ENCODE results near the gene GRAP2.
"Not testable (repeated sequence)": the region's sequence is repeated elsewhere in the genome, so short reads cannot be mapped to it uniquely, and the experiment has no call there.

The GRAP2 gene

DNA sequence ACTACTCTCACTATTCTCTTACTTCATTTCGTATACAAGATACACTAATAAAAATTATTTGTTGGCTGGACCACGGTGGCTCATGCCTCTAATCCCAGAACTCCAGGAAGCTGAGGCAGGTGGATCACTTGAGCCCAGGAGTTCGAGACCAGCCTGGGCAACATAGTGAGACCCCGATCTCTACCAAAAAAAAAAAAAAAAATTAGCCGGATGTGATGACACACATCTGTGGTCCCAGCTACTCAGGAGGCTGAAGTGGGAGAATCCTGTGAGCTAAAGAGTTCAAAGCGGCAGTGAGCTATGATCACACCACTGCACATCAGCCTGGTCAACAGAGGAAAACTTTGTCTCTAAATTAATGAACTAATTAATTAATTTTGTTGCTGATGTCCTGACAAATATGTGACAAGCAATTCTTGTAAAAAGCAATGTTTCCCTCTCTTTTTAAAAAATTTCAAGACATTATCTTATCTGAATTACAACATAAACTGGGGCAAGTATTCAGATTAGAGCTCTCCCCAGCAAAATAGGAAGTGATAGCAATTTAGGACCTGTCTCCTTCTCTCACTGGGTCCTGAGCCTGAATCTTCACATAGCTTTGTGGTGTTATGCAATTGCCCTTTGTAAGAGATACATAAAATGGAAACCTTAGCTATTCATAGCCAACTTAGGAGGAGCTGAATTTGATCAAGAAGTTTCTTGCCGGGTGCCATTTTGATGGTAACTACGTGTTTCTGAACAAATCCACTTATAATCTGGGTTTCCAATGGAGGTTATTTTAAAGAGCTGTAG is 41.8 kb downstream of the GRAP2 start:
- H3K9me3 ChIP-seq (ENCODE audit: control insufficient read depth, low read length) = no peaks in the 10 kb centered on the region
- H3K36me3 ChIP-seq (ENCODE audit: control insufficient read depth, insufficient read depth, low read length) = no peaks in the 10 kb centered on the region
- H3K4me1 ChIP-seq (ENCODE audit: control insufficient read depth, insufficient read depth, low read length) = peaks cover 5% of the 10 kb centered on the region
- no peak overlapping the region for H3K4me3 ChIP-seq (ENCODE audit: low read length)
- H3K9ac ChIP-seq (ENCODE audit: low read length) = no peak overlapping the region
- H3K27me3 ChIP-seq (ENCODE audit: control insufficient read depth, insufficient read depth, low read length) = peaks cover 7% of the 10 kb centered on the region

DNA sequence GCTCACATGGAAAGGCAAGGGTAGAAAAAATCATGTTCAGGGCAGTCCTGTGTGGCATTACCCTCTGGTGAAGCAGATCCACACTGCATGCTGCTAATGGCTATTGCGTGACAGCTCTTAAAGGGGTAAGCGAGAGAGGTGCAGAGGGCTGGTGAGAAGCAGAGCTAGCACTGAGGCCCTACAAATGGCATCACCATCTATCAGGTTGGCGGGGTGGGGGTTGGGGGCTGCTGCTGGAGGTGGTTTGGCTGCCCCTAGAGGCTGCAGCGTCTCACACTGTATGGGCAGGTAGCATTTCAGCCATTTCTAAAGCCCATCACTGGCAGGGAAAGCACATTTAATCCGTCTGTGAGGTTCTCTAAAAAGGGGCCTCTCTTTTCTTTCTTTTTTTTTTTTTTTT is 42.5 kb downstream of the GRAP2 start:
- Histone ChIP-seq H3K27me3 (ENCODE audit: control insufficient read depth, insufficient read depth, low read length) (peaks cover 3% of the 10 kb centered on the region), H3K9ac (ENCODE audit: low read length) (no peak overlapping the region), H3K9me3 (ENCODE audit: control insufficient read depth, low read length) (no peaks in the 10 kb centered on the region), H3K4me3 (ENCODE audit: low read length) (no peak overlapping the region), H3K36me3 (ENCODE audit: control insufficient read depth, insufficient read depth, low read length) (no peaks in the 10 kb centered on the region), H3K4me1 (ENCODE audit: control insufficient read depth, insufficient read depth, low read length) (peaks cover 5% of the 10 kb centered on the region)

DNA sequence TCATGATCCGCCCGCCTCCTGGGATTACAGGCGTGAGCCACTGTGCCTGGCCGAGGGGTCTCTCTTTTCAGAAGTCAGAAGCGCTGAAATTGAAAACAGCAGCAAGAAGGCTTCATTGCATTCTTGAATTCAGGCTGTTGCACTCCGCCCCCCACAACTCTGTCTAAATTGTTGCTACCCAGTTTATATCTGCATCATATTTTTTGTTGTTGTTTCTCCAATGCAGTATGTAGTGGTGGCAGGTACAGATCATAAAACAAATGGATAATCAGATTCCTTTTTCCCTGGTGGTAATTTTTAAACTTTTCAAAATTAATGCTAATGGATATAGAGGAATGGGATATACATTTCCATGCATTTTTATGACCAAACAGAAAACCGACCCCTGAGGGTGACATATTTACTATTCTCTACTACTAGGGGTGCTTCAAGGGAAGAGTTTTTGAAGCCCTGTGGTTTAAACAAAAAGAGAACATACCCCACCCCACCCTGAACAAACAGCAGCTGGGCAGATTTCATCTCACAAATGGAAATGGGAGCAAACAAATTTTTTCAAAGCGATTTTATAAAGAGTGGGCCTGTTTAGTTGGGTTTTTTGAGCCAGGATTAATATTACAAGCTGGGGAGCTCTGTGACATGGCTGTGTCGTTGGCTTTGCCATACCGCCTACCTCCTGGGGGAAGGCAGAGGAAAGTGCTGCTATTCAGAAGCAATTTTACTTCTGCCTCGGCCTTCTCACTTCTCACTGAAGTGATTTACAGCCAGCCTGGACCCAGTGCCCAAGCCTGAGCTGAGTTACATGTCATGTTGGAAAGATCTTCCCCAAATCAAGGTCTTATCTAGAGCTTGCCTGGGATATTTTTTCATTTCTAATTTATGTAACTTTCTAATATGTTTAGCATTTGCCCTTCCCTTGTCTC is 43.3 kb downstream of the GRAP2 start:
- Histone ChIP-seq H3K27me3 (ENCODE audit: control insufficient read depth, insufficient read depth, low read length) (no peaks in the 10 kb centered on the region), H3K9me3 (ENCODE audit: control insufficient read depth, low read length) (no peaks in the 10 kb centered on the region), H3K36me3 (ENCODE audit: control insufficient read depth, insufficient read depth, low read length) (no peaks in the 10 kb centered on the region), H3K9ac (ENCODE audit: low read length) (no peak overlapping the region), H3K4me1 (ENCODE audit: control insufficient read depth, insufficient read depth, low read length) (peaks cover 5% of the 10 kb centered on the region), H3K4me3 (ENCODE audit: low read length) (no peak overlapping the region)

DNA sequence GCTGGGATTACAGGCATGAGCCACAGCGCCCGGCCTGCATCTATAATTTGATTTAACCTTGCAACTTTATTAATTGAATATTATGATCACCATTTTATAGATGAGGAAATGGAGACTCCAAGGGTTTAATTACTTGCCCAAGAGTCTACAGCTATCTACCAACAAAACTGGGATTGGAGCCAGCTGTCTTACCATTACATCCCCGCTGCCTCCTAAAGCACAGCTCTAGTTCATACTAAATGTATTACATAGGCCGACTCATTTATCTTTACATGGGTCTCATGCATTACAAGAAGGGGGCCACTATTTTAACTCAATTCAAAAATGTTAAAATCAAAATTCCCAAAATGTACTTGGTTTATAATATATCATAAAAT is 45.2 kb downstream of the GRAP2 start:
- H3K4me1 ChIP-seq (ENCODE audit: control insufficient read depth, insufficient read depth, low read length) = peaks cover 5% of the 10 kb centered on the region
- no peak overlapping the region for H3K9ac ChIP-seq (ENCODE audit: low read length)
- no peaks in the 10 kb centered on the region for H3K9me3 ChIP-seq (ENCODE audit: control insufficient read depth, low read length)
- no peaks in the 10 kb centered on the region for H3K27me3 ChIP-seq (ENCODE audit: control insufficient read depth, insufficient read depth, low read length)
- H3K4me3 ChIP-seq (ENCODE audit: low read length) = no peak overlapping the region
- no peaks in the 10 kb centered on the region for H3K36me3 ChIP-seq (ENCODE audit: control insufficient read depth, insufficient read depth, low read length)

DNA sequence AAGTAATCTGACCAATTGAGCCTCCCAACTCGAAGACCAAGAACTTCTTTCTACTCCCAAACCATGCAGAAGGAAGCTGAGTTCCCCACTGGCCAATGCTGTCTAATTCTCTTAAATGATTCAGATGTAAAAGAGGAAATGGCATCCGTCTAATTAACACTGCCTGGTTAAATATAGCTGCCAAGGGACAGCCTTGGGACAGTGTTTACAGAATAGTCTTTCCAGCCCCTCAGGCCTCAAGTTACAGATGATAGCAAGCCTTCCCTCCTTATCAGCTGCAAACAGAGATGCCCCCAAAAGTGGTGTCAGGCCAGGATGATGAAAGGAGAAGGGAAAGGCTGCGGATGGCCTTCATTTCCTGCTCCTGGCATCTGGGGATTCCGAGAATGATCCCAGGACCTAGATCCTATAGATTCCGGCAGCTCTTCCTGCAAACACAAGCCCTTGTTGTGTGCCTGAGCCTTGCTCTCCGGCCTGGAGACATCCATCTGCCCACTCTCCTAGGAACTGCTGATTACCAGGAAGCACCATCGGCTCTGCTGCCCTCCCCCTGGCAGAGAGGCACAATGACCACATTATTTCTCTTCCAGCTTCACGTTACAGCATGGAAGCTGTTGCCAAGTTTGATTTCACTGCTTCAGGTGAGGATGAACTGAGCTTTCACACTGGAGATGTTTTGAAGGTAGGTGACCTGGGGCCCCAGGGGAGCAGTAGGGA is 45.8 kb downstream of the GRAP2 start:
- no peak overlapping the region for H3K9ac ChIP-seq (ENCODE audit: low read length)
- H3K4me3 ChIP-seq (ENCODE audit: low read length) = no peak overlapping the region
- no peaks in the 10 kb centered on the region for H3K9me3 ChIP-seq (ENCODE audit: control insufficient read depth, low read length)
- H3K27me3 ChIP-seq (ENCODE audit: control insufficient read depth, insufficient read depth, low read length) = no peaks in the 10 kb centered on the region
- H3K4me1 ChIP-seq (ENCODE audit: control insufficient read depth, insufficient read depth, low read length) = peaks cover 5% of the 10 kb centered on the region
- no peaks in the 10 kb centered on the region for H3K36me3 ChIP-seq (ENCODE audit: control insufficient read depth, insufficient read depth, low read length)

DNA sequence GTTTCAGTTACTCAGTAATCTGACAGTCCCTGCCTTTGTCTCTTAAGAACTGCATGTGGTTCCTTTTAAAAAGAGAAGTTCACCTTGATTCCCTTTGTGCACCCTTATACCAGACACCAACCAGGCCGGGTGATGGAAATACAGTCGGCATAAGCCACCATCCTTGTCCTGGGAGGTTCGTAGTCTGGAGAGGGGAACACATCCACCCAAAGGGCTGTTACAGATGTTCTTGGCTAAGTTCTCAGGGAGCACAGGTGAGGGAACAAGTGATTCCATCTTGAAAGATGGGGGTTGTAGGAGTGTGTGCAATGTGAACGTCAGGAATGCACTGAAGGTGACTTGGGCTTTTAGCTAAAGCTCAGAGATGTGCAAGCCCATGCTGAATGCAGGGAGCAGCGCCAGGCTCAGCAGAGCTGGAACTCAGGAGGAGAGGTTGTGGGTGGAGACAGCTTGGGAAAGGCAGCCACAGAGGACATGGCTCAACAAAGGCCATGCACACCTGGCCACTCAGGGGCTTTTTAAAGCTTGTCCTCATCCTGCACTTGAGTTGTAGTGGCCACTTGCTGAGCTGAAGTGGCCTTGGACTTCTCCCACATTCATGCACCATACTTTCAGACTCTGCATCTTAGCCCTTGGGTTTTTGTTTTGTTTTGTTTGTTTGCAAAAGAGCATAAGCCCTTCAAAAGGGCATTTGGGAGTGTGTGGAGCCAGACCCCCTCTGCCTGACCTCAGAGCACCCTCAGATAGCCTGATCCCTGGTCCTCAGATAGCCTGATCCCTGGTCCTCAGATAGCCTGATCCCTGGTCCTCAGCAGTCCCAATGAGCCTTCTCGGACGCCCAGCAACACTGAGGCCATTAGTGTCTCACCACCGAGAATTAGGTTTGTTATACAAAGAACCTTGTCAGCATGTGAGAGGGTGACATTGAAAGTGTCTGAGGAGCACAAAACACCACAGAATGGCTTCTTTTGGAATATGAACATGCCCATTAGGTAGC is 46.6 kb downstream of the GRAP2 start:
- Histone ChIP-seq H3K9ac (ENCODE audit: low read length) (no peak overlapping the region), H3K4me1 (ENCODE audit: control insufficient read depth, insufficient read depth, low read length) (peaks cover 5% of the 10 kb centered on the region), H3K9me3 (ENCODE audit: control insufficient read depth, low read length) (no peaks in the 10 kb centered on the region), H3K4me3 (ENCODE audit: low read length) (no peak overlapping the region), H3K27me3 (ENCODE audit: control insufficient read depth, insufficient read depth, low read length) (no peaks in the 10 kb centered on the region), H3K36me3 (ENCODE audit: control insufficient read depth, insufficient read depth, low read length) (no peaks in the 10 kb centered on the region)

DNA sequence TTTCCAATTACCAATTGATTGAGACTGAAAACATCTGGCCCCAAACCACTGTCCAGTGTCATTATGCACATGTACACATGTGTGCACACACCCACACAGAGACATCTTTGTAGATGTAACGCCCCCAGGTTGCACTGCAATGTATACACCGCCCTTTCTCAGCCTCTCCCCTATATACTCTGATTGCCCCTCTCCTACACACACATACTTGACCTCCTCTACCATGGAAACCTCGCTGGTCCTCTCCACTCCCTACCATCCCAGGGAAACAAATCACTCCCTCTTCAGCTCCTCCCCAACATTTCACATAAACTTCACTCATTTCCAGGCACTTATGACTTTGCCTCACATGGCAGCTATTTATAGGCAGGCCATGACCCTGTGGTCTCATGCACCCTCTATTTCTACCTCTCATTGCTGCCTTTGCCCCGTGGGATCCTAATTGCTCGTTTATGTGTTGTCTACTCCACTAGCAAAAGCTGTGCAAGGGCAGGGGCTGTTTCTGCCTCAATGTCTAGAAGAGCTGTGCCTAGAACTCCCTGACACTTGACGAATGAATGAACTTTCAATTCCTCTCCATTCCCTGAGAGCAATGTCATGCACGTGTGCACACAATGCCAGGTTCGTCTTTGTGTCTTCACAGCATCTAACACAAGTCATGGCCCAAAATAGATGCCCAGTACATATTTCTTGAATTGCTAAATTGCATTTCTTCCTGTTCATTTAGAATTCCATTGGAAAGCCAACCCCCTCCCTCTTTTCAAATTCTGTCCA is 49.3 kb downstream of the GRAP2 start:
- no peaks in the 10 kb centered on the region for H3K36me3 ChIP-seq (ENCODE audit: control insufficient read depth, insufficient read depth, low read length)
- H3K4me1 ChIP-seq (ENCODE audit: control insufficient read depth, insufficient read depth, low read length) = peaks cover 5% of the 10 kb centered on the region
- no peak overlapping the region for H3K4me3 ChIP-seq (ENCODE audit: low read length)

DNA sequence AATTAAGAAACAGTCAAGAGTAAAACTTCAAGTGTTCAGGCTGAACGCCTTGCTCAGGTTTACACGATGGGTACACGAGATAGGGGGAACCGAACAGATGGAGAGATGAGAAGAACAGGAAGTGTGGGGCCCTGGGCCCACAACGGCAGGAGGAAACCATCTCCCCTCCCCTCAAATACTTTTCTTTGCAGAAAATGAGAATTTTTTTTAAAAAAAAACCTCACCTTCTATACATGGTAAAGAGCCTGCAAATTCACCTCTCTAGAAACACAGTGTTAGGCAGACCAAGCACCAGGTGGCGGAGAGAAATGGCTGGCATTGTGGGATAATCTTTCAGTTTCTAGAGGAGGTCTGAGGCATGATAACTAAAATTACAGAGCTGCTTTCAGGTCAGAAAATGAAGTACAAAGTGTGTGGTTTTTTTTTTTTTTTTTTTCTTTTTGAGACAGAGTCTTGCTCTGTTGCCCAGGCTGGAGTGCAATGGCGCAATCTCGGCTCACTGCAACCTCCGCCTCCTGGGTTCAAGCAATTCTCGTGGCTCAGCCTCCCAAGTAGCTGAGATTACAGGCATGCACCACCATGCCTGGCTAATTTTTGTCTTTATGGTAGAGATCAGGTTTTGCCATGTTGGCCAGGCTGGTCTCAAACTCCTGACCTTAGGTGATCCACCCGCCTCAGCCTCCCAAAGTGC is 50.9 kb downstream of the GRAP2 start:
- H3K9me3 ChIP-seq (ENCODE audit: control insufficient read depth, low read length) = not testable (repeated sequence)

More for the DNA sequence above, 49.3 kb downstream of the GRAP2 start:
- Histone ChIP-seq H3K27me3 (ENCODE audit: control insufficient read depth, insufficient read depth, low read length) (no peaks in the 10 kb centered on the region), H3K9ac (ENCODE audit: low read length) (no peak overlapping the region), H3K9me3 (ENCODE audit: control insufficient read depth, low read length) (no peaks in the 10 kb centered on the region)

DNA sequence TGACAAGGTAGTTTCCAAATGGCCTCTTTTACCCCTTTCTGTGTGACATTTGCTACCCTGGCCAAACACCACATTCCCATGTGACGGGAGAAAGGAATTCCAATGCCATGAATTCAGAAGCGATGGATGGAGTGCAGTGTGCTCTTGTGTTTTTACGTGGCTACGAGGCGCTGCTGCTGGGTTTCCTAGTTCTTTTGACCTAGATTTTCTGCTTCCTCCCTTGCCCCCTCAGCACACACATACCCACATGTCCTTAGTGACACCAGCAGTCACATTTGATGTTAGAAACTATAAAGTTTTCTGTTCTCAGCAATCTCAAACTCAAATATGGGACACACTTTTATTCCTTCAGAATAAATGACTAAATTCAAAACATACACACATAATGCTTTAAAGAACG is 51.5 kb downstream of the GRAP2 start:
- Histone ChIP-seq H3K9ac (ENCODE audit: low read length) (no peak overlapping the region), H3K9me3 (ENCODE audit: control insufficient read depth, low read length) (no peaks in the 10 kb centered on the region), H3K4me3 (ENCODE audit: low read length) (no peak overlapping the region), H3K36me3 (ENCODE audit: control insufficient read depth, insufficient read depth, low read length) (no peaks in the 10 kb centered on the region), H3K27me3 (ENCODE audit: control insufficient read depth, insufficient read depth, low read length) (no peaks in the 10 kb centered on the region), H3K4me1 (ENCODE audit: control insufficient read depth, insufficient read depth, low read length) (peaks cover 1% of the 10 kb centered on the region)

More for the DNA sequence above, 50.9 kb downstream of the GRAP2 start:
- H3K4me3 ChIP-seq (ENCODE audit: low read length); H3K36me3 ChIP-seq (ENCODE audit: control insufficient read depth, insufficient read depth, low read length); H3K27me3 ChIP-seq (ENCODE audit: control insufficient read depth, insufficient read depth, low read length); H3K9ac ChIP-seq (ENCODE audit: low read length); H3K4me1 ChIP-seq (ENCODE audit: control insufficient read depth, insufficient read depth, low read length): not testable (repeated sequence)

DNA sequence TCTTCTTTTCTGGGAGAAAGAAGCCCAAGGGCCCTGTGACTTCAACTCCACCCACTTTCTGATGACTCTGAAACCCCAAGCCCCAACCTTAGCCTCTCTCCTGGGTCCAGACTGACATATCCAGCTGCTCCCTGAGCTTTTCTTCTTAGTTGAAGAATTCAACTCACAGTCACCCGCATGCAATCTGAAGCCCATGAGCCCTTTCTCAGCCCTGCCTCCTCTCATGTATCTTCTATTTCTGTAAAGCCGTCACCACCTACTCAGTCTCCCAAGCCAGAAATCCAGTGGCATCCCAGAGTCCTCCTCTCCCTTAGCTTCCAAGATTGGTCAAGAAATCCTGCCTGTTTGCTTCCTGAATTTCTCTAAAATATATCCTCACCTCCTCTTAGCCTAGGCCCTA is 52.2 kb downstream of the GRAP2 start:
- no peaks in the 10 kb centered on the region for H3K9me3 ChIP-seq (ENCODE audit: control insufficient read depth, low read length)
- no peak overlapping the region for H3K9ac ChIP-seq (ENCODE audit: low read length)
- H3K36me3 ChIP-seq (ENCODE audit: control insufficient read depth, insufficient read depth, low read length) = no peaks in the 10 kb centered on the region
- no peaks in the 10 kb centered on the region for H3K4me1 ChIP-seq (ENCODE audit: control insufficient read depth, insufficient read depth, low read length)
- no peak overlapping the region for H3K4me3 ChIP-seq (ENCODE audit: low read length)
- no peaks in the 10 kb centered on the region for H3K27me3 ChIP-seq (ENCODE audit: control insufficient read depth, insufficient read depth, low read length)

All from mucosa of stomach (tissue), 1 donor.